Measurements from ENCODE around the gene AFAP1L2.

Gene AFAP1L2

DNA sequence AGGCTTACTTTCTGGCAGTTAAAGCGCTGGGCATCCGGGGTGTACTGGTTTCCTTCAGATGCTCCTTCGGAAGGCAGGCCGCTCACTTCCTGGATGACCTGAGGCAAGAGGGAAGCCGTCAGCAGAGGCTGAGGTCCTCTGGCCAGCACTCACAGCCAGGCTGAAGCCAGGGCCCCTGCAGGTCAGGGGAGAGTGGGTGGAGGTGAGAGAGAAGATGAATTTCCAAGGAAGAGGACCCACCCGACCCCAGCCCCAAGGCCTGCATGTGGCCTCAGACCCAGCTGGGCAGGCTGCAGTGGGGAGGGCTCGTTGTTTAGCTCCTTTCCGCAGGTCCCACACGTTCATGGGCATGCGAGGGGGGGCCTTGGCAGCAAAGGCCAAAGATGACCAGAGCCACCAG lies 94.0 kb downstream of the AFAP1L2 start:
- DNase-seq (ENCODE audit: low spot score), result no peak

DNA sequence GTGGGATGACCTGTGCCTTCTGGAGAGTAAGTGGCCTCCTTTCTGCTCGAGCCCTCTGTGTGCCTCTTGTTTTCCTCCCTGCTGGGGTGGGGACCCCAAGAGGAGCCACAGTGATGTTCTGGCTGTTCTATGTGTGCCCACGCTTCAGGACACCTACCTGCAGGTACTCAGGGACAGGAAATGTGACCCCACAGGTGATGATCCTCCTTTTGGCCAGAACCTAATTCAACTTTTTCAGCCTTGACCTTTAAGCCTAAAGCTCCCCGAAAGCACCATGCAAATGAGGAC lies 95.0 kb downstream of the AFAP1L2 start:
- no peak for DNase-seq (ENCODE audit: low spot score)

DNA sequence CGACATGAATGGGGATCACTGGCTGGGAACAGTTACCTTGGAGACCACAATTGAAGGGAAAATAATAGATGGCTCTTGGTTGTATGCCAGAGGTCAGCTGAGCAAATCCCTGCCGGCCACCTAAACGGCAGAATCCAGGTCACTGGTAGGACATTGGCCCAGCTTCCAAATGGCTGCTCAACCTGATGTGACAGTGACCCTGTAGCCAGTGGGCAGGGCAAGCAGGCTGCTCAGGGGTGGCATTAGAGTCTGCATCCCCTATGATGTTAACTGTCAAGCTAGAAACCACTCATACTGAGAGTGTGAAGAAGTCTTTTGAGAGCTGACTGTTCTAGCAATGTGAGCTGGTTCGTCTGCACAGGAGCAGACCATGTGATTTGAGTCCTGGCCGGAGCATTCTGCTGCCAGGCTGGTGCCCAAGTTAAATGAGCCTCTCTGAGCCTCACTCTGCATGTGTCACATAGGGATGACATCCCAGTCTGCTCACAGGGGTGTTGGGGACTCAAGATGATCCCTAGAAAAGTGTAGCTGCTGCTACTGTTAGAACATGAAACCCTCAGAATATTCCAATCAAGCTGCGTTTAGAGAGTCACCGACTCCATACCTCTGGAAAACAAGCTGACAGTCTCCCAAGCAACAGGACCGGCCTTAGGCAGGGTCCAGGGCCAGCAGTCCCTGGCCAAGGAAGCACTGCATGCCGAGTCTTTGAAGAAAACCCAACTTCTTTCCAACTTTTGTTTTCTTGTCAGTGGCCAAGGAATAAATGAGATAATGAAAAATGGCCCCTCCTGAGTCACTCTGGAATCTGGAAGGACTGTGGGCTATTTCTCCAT lies 95.6 kb downstream of the AFAP1L2 start:
- DNase-seq (ENCODE audit: low spot score), result no peak

DNA sequence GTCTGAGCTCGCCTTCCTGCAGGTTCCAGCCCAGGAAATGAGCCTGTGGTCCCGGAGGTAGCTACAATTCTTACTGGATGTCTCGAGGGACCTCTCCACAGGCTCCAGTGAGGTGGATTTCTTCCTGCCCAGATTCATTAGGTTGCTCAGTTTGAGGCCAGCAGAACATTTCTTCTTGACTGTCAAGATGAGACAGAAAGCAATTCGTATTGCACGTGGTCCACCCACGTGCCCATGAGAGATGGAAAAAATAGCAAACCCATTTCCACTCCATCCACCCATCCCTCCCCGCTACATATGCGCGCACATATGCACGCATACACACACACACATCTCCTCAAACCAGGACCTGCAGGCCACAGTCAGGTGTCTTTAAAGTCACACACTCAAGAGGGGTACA lies 96.6 kb downstream of the AFAP1L2 start:
- DNase-seq (ENCODE audit: low spot score), result no peak

DNA sequence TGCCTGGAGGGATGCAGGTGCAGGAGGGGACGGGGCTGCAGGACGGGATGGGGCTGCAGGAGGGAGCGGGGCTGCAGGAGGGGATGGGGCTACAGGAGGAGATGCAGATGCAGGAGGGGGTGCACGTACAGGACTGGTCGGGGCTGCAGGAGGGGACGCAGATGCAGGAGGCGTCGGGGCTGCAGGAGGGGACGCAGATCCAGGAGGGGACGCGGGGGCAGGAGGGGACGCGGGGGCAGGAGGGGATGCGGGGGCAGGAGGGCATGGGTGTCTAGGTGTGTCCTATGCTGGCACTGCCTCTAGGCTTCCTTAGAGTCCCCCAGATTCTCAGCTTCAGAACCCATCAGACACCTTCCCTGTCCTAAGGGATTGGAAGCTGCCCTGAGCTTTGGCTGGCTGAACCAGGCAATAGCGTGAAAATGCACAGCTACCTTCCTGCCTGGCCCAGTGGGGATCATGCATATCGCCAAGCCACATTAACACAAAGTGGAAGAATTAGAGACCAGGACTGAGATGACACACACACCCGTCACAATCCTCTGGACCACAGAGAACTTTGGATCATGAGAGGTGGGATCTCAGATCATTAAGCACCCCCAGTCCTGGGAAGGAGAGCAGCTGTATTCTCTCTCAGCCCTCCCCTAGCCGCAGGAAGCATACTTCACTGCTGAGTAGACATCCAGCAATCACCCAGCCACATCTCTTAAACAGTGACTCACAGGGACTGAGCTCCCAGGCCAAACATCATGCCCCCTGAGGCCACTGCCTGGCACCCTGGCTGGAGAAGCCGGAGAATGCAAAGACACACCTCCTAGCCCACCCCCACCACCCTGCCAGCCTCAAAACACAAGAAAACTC lies 98.0 kb downstream of the AFAP1L2 start:
- peak; percentile 95 for DNase-seq (ENCODE audit: low spot score)

DNA sequence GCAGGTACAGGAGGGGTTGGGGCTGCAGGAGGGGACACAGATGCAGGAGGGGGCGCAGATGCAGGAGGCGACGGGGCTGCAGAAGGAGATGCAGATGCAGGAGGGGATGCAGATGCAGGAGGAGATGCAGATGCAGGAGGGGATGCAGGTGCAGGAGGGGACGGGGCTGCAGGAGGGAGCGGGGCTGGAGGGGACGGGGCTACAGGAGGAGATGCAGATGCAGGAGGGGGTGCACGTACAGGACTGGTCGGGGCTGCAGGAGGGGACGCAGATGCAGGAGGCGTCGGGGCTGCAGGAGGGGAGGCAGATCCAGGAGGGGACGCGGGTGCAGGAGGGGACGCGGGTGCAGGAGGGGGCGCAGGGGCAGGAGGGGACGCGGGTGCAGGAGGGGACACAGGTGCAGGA lies 98.8 kb downstream of the AFAP1L2 start:
- DNase-seq (ENCODE audit: low spot score), result no peak

DNA sequence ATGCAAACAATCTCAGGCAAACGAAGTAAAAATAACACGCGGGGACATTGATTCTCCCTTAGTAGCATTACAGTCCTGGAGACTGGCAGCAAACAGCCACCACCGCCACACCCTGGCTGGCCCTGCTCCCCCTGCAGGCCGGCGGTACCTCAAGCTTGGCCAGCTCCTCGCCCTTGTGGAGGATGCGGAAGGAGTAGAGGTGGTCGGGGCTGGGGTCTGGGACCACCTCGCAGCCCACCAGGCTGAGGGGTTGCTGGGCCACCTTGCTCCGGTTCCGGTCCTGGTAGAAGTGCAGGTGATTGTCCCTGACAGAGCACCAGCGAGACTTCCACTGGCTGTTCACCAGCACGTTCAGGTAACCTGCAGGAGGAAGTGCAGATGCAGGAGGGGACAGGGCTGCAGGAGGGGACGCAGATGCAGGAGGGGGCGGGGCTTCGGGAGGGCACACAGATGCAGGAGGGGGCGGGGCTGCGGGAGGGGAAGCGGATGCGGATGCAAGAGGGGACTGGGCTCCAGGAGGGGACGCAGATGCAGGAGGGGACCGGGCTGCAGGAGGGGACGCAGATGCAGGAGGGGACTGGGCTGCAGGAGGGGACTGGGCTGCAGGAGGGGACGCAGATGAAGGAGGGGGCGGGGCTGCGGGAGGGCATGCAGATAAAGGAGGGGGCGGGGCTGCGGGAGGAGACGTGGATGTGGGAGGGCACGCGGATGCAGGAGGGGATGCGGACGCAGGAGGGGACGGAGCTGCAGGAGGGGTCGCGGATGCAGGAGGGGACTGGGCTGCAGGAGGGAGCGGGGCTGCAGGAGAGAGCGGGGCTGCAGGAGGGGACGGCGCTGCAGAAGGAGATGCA lies 99.5 kb downstream of the AFAP1L2 start:
- peak; percentile 25 for DNase-seq (ENCODE audit: low spot score)

DNA sequence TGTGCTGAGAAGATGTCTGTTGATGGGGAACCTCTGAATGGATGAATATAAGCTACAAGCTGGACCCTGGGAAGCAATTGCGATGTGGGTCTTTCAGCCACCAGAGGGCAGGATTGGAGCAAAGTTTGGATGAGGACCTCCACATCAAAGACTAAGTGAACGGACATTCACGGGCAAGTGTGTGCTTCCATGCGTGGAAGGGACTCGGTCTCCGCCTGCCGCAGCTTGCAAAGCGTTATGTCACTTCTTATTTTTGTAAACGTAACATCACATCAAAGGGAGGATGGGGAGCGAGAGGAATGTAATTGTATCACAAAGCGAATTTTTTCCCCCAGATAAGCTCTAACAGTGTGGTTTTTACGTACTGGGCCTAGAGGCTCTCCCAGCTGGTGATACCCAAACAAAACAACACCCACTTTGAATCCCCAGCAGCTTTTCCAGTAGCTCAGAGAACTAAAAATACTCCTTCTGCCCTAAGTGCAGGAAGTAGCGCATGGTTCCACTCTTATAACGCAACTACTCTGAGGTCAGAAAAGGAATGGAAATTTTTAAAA lies 100.2 kb downstream of the AFAP1L2 start:
- peak; percentile 84 for DNase-seq (ENCODE audit: low spot score)

DNA sequence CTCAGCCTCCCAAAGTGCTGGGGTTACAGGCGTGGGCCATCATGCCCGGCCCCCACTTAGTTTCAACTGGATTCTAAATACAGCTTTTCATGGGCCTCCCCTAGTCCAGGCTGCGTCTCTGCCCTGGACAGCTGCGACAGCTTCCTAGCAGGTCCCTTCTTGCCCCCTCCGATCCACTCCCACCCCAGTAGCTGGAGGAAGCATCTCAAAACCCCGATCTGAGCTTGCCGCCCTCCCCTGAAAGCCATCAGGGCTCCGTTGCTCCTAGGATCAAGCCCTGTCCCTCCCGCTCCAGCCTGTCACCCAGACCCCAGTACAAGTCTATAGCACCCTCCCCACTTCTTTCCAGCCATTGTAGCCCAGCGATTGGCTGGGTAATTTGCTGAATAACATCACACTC lies 100.7 kb downstream of the AFAP1L2 start:
- DNase-seq (ENCODE audit: low spot score), result no peak

DNA sequence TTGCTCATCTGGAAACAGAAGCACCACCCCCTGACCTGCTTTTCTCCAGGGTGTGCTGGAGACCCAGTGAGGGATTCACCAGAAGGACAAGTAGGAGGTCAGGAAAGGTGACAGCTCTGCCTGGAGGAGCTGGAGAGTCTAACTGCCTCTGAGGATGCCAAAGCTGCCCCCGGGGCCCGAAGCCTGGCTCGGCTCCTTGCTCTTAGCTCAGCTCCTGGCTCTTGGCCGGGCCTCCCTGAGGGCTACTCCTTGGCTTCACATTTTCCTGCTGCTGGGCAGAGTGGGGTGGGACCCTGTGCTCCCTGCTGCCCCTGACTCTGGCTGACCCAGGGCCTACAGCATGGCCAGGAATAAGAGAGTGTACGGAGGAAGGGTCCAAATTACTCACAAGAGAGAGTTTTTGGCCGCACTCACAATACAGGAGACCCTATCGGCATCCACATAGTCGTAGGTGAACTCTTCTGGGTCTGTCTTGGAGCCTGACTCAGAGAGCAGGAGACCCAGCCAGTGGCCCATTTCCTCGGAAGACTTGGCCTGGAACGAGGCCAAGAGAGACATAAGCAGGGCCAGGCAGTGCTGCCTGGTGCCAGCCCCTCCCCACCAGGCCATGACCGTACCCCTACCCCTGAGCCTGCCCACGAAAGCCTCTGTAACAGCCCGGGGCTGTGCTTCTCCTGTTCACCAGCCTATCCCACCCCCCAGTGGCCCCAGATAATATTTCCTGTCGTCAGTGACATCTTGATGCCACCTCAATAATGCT lies 102.2 kb downstream of the AFAP1L2 start:
- no peak for DNase-seq (ENCODE audit: low spot score)

DNA sequence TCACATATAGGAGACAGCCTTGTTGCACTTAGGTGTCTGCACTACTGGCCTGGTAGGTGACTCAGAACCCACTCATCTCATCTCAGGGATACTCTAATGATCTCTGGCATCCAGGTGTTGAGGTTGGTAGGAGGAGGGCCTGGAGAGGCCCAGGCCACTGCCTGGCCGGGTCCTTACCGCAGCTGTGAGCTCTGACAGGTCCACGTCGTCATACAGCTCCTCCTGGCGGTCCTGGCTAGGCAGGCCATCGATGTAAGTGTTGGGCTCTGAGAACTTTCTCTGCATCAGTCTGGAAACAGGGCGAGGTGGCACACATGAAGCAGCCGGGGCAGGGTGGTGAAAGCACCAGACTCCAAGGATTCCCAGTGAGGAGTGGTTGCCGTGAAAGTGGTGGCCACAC lies 103.1 kb downstream of the AFAP1L2 start:
- no peak for DNase-seq (ENCODE audit: low spot score)

DNA sequence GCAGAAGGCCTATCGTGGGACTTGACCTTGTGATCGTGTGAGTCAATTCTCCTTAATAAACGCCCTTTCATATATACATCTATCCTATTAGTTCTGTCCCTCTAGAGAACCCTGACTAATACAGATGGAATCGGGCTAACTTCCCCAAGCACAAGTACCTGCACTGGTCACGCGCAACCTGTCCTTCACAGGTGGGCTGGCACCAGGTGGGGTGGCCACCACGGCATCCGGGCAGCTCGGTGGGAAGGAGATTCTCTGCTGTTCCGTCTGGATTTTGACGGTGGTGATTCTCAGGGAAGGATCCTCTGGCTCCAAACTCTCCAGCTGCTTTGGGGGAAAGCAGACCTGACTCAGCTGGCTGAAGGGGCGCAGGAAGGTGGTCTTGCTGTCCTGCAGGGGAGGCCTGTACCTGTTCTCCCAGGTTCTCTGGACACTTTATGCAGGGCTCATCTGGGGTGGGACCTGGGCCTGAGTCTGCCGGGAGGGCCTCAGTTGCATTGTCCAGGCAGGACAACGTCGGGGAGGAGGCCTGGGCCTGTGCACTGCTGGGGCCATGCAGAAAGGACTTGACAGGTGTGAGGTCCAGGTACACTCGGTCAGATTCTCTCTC lies 104.2 kb downstream of the AFAP1L2 start:
- DNase-seq (ENCODE audit: low spot score), result no peak

DNA sequence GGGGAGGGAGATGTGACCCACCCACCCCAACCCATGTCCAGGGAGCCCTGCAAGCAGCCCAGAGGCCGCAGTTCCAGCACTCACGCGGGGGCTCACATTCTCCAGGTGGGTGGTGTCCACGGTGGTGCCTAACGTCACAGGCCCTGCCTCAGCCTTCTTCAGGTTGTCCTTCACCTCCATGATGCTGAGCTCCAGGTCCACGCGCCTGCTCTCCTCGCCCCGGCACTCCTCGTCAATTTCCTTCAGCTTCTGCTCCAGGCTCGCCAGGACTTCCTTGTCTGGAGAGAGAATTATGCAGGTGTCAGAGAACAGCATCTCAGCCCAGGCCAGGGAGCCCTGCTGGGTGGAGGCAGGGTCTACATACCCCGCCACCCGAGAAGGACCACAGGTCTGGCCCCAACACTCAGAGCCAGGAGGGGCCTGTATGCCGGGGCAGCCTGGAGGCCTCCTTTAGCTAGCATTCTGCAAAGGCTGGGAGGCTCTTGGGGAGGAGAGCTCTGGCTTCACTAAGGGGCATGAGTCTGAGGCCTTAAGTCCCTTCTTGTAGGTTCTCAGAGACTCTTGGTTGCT lies 107.1 kb downstream of the AFAP1L2 start:
- DNase-seq (ENCODE audit: low spot score), result no peak

DNA sequence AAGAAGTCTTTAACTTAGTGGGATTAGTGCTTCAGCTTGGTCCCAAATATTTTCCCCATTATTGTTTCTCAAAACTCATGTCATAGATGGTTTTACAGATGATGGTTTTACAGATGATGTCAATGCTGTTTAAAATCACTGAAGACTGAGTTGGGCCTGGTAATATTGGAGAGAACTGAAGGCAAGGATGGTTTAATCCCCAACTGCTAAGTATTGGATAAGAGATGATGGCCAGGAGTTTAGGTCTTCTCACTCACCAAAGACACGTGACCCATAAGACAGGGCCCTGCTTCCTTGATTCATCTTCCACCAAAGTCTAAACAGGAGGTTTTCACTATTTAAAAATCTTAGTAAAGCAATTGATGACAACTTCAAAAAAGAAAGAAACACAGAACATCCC lies 108.9 kb downstream of the AFAP1L2 start:
- DNase-seq (ENCODE audit: low spot score), result no peak

DNA sequence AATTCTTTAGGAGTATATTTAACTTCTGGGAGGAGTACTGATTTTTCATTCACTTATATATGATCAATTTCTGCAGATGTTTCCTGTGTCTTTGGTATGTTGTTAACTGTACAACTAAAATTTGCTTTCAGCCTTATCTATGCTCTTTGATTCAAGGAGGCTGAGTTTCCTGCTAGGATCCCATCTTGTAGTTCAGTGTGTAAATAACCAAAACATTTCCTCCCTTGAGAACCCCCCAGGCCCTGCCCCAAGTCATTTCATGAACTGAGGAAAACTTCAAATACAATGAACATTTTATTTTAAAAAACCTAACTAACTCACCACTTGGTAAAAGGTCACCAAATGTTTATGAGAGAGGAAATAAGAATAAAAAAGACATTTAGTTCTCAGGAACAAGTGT lies 109.8 kb downstream of the AFAP1L2 start:
- DNase-seq (ENCODE audit: low spot score), result no peak

DNA sequence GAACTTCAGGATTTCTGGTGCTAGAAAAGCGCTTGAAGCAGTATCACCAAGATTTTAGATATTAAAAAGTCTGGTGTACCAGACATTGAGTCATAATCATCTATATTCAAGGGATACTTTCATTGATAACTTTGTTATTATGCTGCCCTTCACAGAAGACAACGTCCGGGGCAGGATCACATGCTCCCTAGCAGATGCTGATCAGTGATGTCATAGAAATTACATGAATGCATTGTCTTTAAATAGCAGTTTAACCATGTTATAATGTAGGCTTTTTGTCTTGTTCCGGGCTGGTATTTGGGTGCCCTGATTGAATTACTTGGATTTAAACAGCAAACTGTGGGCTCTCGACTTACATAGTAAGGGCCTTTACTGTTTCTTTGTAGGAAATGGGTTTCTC lies 111.2 kb downstream of the AFAP1L2 start:
- no peak for DNase-seq (ENCODE audit: low spot score)

DNA sequence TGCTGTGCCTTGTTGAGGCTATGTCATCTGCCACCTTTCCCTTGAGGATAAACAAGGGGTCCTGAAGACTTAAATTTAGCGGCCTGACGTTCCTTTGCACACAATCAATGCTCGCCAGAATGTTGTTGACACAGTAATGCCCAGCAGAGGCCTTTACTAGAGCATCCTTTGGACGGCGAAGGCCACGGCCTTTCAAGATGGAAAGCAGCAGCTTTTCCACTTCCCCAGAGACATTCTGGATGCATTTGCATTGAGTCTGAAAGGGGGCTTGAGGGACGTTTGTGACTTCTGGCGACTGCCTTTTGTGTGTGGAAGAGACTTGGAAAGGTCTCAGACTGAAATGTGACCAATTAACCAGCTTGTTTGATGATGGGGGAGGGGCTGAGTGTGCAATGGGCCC lies 112.8 kb downstream of the AFAP1L2 start:
- no peak for DNase-seq (ENCODE audit: low spot score)

DNA sequence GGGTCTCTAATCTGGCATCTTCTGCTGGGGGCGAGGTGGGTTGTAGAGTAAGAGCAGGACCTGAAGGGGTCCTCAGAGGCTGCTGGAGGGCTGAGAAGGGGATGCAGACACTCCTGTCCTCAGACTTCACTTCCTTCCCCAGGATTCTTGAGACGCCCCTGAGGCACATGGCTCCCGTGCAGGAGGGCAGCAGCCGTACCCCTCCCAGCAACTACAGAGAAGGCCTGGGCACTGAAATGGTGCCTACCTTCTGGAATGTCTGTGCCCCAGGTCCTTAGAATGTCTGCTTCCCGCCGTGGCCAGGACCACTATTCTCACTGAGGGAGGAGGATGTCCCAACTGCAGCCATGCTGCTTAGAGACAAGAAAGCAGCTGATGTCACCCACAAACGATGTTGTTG lies 113.2 kb downstream of the AFAP1L2 start:
- no peak for DNase-seq (ENCODE audit: low spot score)

DNA sequence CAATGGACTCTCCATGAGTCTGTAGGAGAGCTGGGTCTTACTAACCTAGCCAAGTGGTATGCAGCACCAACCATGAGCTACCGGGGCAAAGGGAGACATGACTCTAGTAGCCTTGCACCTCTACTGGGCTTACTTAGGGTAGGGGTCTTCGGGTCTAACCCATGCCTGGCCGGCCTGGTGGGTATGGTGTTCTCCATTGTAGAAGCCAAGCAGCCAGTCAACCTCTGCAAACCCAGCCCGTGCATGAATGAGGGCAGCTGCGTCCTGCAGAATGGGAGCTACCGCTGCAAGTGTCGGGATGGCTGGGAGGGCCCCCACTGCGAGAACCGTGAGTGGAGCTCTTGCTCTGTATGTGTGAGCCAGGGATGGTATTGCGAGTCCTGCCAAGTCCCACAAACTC lies 114.3 kb downstream of the AFAP1L2 start:
- DNase-seq (ENCODE audit: low spot score), result no peak

DNA sequence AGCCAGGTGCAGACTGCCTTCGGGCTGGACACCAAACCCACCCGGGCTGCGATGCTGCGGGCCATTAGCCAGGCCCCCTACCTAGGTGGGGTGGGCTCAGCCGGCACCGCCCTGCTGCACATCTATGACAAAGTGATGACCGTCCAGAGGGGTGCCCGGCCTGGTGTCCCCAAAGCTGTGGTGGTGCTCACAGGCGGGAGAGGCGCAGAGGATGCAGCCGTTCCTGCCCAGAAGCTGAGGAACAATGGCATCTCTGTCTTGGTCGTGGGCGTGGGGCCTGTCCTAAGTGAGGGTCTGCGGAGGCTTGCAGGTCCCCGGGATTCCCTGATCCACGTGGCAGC lies 115.2 kb downstream of the AFAP1L2 start:
- DNase-seq (ENCODE audit: low spot score), result no peak

All from SW480 (cell line).